DMS79 treated with DMSO at 0.1 percent for 48 hours (cell line): ENCODE data around the gene GALNT16.

Experiments
- DNase-seq: peaks from one replicate; lab custom pipeline; 2025; lab: John Stamatoyannopoulos, UW

The GALNT16 gene

DNA sequence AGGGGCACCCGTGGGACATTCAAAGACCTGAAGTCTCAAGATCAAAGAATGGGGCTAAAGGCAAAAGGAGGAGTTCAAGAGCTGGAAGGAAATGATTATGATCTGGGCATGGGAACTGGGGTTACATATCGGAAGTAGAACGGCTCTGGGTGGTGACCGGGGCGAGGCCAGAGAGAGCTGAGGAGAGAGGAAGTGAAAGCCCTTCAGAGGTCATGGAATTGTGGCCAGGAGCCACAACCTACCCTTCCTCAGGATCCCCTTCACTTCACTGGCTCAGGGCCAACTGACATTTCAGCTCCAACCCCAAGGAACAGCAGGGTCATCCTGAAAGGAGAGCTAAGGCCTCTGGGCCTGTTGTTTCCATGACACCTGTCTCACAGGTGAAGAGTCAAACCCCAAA lies 57.8 kb downstream of the GALNT16 start:
- no peak for DNase-seq

DNA sequence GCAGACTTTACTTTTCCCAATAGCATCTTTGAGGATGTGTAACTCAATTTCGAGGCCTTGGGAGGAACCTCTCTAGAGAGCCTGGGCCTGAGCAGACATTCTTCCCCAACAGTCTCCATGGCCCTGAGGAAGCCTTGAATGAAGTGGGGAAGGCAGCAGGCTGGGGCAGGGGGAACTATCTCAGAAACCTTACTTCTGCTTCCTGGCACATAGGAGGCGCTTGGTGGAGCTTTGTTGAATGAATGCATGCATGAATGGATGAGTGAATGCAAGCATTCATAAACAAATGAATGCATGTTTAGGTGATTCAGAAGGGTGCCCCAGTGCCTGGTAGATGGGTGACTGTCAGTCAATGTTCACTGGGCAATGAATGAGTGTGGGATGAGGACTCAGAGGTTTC lies 58.3 kb downstream of the GALNT16 start:
- peak; percentile 22 for DNase-seq

DNA sequence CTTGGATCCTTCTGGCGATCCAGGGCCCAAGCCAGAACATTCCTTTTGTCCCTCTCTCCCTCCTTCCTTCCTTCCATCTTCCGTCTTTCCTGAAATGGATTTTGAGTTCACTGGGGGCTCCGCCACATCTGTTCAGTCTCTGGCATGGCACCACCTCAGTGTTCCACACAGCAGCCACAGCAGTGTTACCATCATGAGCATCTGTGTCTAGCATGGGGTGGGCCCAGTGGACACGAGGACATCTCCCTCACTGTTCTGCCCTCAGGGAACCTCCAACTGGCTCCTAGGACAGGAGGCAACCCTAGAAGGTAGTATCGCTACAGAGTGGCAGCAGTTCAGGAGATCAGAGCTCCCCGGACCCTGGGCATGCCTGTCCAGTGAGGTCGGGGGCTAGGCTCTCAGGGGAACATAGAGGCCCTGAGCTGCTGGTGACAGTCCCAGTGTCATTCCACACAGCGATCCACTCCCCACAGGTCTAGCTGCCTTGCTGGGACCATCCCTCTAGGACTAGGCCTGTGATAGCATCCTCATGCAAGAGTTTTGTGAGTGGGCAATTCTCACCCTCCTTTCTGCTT lies 59.0 kb downstream of the GALNT16 start:
- DNase-seq, result no peak

DNA sequence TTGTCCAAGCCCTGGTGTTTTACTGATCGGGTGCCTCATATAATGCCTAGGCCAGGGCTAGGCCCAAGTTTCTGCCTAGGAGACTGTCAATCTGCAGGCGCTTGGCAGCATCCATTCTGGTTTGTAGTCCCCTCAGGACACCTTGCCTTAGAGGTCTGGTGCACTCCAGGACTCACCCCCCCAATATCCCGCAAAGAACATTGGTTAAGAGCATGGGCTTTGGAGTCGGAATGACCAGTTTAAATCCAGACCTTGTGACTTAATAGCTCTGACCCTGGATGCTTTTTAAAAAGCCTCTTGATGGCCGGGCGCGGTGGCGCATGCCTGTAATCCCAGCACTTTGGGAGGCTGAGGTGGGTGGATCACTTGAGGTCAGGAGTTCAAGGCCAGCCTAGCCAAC lies 60.0 kb downstream of the GALNT16 start:
- DNase-seq, result no peak

DNA sequence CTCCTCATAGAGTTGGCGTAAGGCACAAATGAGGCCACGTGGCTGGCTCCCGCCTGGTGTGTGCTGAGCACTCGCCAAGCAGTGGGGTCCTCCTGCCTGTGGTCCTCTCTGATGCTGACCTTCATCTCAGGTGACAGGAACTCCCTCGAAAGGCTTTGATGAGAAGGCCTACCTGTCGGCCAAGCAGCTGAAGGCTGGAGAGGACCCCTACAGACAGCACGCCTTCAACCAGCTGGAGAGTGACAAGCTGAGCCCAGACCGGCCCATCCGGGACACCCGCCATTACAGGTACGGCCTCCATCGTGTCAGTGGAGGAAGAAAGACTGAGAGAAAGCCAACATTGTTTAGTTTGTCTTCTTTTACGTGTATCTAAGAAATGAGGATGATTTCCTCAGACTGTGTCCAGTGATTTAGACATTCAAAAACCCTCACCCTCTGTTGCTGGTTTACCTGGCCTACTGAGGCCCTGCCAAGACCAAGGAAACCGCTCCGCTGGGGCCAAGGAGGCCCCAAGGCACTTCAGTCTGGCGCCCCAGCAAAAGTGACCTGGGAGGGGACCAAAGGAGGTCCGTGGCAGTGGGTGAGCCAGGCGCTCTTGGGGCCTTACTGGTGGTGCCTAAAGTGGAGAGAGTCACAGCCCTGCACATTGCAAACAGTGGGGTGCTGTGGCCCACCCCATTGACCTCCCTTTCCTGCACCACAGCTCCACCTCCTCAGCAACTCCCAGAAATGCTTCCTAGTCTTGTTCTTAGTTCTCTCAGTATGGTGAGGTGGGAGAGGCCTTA lies 60.8 kb downstream of the GALNT16 start:
- no peak for DNase-seq

DNA sequence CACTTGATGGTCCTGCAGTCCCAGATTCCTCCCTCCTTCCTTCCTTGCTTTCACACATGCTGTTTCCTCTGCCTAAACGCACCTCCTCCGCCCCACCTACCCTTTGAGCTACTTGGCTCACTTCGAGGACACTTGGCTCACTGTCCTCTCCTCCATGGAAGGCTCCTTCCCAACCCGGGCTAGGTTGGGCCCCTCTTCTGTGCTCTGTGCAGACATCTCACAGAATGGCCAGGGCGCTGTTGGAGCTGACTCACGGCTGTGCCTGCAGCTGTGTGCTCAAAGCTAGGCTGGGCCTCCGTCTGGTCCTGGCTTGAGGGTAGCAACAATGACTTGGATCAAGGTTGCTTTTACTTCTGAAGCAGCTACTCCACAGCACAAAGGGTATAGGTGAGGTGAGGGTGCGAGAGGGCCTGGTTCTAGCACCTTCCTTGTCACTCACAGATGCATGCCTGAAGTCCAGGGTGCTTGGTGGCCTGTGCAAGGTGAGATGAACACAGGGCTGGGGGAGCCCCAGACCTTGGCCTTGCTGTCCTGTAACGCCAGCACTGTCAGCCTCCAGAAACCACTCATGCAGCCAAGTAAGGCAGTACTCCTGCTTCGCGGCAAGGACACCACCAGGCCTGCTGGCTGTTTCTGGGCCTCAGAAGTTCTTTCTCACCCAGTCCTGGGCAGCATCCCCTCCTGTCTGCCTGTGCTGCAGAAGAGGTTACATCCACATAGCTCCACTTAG lies 61.8 kb downstream of the GALNT16 start:
- no peak for DNase-seq

DNA sequence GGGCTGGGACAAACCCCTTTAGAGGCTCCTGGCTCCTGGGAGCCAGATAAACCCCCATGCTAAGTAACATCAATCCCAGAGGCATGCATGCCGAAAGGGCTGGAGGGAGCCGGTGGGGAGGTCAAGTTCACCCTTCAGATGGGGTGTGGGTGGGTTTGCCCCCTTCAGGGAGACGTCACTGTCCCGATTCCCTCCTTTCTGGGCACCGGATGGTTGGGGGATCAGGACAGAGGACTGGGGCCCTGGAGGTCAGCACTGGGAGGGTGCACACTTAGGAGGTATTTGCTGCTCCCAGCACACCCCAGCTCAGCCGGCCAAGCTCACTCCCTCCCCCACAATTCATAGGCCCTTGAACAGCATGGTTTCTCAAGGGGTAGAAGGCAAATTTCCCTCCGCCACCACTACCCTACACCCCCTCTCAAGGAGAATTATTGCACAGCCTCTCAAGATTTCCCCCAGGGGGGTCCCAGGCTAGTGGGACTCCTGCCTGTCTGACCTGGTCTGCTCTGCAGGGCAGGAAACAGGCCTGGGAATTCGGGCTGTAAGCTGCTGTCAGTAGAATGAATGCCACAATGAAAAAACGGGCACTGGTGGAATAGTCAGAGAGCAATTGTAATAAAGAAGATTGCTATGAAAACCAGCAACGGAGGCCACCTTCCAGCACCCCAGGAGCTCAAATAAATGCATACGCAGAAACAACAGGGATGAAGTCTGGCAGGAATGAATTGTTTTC lies 63.5 kb downstream of the GALNT16 start:
- DNase-seq, result no peak

DNA sequence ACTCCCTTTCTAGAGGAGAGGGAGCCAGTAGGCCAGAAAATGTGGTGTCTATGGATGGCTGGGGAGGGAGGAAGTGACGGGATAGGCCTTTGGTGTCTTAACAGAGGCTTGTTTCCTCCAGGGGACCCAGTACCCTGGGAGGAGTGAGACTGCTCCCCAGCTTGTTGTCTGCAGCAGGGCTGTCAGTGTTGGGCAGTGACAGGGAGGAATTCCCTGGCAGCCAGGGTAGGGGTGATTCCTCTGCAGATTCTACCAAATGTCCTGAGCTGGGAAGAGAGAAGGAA lies 64.0 kb downstream of the GALNT16 start:
- DNase-seq, result no peak

DNA sequence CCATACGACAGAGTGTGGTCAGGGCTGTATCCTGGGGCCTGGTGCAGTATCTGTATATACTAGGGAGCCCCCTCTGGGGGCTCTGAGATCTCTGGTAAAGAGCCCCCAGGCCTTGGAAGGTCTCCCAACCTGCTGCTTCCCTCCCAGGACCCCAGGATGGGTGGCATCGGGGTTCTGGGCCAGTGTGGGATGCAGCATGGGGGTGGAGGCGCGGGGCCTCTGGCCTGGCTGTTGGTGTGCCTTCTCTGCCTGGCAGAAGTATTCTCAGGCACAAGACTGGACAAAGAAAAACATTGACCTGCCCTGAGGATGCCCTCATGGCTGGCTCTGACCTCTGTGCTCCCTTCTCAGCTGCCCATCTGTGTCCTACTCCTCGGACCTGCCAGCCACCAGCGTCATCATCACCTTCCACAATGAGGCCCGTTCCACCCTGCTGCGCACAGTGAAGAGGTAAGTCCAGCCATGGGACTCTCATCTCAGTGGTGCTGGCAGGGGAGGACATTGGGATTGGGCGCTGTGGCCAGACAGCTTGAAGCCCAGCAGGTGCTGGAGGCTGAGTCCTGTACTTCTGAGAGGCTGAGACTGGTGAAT lies 64.5 kb downstream of the GALNT16 start:
- no peak for DNase-seq

DNA sequence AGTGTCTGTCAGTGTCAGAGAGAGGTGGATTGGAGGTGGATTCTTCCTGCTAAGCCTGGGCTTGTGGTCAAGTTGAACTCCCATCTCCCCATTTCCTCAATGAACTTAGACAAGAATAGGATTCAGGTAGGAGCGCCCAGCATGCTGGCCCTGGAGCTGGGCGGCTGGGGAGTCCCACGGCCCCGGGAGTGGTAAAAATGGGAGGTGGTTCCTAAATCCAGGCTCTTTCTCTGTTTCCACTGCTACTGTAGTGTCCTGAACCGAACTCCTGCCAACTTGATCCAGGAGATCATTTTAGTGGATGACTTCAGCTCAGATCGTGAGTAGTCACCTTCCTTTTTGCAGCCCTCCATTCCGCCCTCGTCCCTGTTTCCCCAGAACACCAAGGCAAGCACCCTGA lies 65.1 kb downstream of the GALNT16 start:
- DNase-seq, result no peak

DNA sequence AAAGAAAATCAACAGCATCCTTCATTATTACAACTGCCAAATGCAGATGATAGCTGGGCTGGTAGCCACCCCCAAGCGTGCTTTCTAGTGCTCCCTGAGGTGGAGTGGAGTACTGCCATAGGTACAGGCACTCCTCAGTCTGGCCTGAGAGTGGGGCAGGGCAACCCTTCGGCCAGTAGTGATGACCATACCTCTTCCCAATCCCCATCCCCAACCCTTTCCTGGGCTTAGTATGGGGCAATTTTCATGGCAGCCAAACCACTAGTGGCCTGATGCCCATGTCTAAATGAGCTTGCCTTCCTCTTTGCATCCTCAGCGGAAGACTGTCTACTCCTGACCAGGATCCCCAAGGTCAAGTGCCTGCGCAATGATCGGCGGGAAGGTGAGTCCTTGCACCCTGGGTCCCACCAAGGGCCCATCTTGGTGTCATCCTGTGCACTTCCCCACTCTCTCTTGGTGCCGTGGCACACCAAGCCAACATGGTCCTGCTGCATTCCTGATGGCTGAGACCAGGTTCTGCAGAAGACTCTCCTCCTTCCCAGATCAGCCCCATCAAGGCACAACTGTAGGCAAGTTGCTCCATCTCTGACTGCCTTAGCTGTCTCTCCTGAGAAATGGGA lies 65.8 kb downstream of the GALNT16 start:
- DNase-seq, result no peak

DNA sequence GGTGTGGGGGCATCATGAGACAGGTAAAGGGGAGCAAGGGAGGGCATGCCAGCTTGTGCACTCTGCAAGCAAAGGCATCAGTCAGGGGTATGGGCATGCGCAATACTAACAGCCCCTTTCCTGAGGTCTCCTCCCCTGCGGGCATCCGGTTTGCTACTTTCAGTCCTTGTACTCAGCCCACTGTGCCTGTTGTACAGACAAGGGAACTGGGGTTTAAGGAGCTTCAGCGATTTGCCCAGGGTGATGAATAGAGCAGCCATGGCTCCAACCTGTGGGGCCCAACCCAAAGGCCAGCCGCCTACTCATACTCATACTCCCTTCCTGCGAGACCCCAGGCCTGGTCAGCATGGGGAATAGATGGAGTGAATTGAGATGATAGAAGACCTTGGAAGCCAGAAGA lies 66.7 kb downstream of the GALNT16 start:
- DNase-seq, result no peak

DNA sequence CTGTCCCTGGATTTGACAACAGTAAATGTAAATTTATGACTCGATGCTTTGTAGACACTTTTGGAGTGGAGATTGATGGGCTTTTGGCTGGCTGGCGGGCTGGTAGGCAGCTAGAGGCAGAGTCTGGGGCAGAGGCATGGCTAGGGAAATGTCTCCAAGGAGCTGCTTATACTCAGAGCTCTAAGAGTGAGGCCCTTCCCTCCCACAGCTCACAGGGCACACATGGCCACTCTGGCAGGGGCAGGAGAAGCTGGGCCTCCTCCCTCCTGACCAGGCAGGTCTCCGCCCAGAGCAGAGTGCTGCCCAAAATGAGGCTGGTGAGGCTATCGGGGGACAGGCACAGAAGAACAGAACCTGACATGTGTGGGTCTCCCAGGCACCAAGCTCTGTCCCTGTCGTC lies 67.5 kb downstream of the GALNT16 start:
- DNase-seq, result no peak

DNA sequence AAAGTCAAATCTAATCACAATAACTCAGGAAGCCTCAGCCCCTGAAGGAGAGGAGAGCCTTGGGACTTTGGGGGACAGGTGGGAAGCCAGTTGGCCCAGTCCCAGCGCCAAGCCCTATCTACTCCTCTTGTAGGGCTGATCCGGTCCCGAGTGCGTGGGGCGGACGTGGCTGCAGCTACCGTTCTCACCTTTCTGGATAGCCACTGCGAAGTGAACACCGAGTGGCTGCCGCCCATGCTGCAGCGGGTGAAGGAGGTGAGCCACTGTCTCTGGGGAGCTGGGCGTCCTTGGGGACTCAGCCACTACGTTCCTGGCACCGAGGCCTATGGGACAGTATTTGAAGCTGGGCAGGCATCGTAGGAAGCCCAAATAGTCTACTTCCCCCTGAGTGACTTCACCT lies 68.4 kb downstream of the GALNT16 start:
- DNase-seq, result no peak

DNA sequence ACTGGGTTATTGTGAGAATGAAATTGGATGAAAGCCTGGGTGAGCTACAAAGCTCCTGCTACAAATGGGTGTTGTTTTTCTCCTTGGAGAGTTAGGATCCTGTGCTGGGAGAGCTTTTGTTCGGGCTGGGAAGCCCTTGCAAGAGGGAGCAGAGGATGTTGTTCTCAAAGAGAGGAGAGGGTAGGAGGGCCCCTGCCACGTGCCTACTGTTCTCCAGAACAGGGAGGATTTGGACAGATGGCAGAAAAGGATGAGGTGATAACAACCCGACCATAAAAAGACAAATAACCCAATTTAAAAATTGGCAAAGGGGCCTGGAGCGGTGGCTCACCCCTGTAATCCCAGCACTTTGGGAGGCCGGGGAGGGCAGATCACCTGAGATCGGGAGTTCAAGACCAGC lies 68.8 kb downstream of the GALNT16 start:
- DNase-seq, result no peak

DNA sequence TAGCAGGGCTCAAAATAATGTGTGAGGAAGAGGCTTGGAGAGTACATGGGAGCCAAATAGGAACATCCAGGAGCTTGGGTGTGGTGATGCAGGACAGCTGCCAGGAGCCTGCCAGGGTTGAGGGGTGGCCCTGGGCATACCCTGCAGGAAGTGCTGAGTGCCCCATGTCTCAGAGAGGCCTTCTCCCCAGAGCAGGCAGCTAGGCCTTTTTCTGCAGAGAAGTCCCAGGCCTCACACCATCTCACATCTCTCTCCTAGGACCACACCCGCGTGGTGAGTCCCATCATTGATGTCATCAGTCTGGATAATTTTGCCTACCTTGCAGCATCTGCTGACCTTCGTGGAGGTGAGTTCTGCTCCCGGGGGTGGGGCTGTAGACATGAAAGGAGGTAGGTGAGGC lies 71.2 kb downstream of the GALNT16 start:
- DNase-seq, result no peak

DNA sequence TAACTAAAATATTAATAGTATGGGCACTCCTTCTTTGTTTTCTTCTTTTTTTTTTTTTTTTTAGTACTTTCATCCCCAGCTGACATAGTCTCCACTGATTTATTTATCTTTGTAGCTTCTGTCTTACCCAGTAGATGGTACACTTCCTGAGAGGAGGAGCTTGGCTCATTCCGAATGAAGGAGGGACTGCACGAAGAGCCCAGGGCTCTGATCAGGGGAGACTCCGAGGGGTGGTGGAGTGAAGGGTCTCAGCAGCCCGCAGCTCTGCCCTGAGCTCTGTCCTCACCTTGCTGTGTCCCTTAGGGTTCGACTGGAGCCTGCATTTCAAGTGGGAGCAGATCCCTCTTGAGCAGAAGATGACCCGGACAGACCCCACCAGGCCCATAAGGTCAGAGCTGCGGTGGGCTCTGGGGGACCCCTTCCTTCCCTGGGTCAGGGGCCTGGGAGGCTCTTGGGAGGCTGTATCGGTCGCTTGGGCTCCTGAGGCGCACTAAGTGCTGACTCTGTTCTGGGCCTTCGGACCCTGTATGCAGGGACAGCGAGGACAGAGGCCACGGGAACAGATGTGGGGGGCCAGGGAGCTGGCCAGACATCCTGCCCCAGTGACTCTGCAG lies 72.9 kb downstream of the GALNT16 start:
- no peak for DNase-seq

DNA sequence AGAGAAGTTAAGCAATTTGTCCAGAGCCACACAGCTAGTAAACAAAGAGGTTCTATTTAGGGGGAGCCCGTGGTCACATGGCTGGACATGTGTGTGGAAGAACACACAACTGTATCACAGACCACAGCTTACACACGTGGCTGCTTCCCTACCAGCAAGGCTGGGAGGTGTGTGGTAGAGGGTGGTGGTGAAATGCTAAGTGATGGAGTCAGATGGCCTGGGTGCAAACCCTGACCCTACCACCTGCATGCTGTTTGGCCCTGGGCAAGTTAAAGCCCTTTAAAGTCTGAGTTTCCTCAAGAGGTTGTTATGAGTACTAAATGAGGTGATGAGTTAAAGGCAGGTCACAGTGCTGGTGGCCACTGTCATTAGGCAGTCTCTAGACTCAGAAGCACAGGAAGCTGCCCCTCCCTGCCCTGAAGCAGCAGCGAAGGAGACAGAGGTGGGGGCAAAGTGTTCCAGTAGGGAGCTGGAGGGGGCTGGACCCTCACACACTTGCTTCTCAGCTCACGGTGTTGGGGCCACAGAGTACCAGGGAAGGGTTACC lies 73.9 kb downstream of the GALNT16 start:
- no peak for DNase-seq

DNA sequence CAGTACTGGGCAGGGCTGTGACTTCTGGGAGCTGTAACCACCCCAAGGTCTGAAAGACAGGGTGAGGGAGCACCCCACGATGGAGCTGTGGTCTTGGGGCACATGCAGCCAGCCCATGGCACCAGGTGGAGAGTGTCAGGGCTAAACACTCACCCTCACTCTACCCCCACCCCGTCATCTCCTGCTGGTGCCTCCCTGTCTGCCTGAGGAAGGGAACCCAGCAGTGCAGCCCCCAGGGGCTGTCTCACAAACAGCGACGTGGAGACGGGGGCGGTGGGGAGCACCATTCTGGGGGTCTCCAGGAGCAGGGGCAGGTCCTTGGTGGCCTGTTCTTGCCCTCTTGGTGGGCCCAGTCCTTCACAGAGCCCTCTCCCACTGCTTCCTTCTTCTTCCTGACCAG lies 74.6 kb downstream of the GALNT16 start:
- DNase-seq, result no peak

DNA sequence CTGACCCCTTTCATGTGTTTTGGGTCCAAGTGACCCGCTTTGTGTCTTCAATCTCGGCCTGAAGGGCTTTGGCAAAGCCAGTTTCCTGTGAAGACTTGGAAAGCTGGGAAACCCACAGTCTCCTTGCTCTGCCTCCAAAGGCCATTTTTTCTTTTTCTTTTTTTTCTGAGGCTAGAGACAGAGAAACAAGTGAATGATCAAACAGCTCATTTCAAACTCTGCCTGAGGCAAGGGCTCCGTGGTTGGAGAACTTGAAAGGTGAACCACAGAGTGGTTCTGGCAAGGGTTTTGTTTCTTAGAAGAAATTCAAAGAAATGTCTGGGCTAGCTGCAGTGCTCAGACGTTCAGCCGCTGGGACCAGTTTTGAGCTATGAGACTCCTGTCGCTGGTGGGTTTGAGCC lies 75.4 kb downstream of the GALNT16 start:
- peak; percentile 90 for DNase-seq

DNA sequence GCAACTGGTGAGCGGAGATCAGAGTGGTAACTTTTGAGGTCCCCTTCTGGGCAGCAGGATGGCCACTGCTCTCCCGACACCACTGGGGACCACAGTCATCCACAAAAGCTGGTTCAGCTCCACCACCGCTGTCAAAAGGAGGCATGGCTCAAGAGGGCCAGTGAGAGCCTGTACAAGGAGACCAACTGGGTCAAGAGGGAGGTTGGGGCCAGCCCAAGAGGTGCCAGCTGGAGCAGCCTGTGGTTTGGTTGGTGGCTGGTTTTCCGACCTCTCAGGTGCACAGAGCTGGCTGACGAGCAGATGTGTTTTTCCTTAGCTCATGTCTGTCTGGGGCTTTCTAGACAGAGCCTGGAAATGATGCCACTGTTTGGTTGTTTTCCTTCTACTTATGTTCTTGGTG lies 78.0 kb downstream of the GALNT16 start:
- peak; percentile 32 for DNase-seq
